Stomach (tissue), 9 donors: ENCODE measurements around the gene ENPP1. TPM values are rescaled to one million over a fixed set of nuclear protein-coding genes. Genes with fewer than 3 reads are reported as not detected.

Source experiments
- DNase-seq, 2 donors: peaks; one replicate each; pipeline versions ENCODE4 v3.0.0 to v3.0.0-alpha.2; 2013 to 2019
- H3K27ac ChIP-seq, 5 donors: fragments of 200-600 bp in 4 of 5; sonication (generic) in 4 of 5; one replicate each; pipeline ENCODE4 v1.5.1; 2013 to 2019; ENCODE audit warnings: mild to moderate bottlenecking in 1 of 5, moderate library complexity in 1 of 5
- H3K27me3 ChIP-seq, 3 donors: fragments of 200-600 bp; sonication (generic); one replicate each; pipeline ENCODE4 v1.5.1; 2017 to 2019; ENCODE audit warnings: mixed run types in 1 of 3
- H3K36me3 ChIP-seq, 4 donors: fragments of 200-600 bp; sonication (generic); 1 replicate in 3 of 4; 2 replicates in 1 of 4; pipeline ENCODE4 v1.5.1; 2016 to 2019
- H3K4me1 ChIP-seq, 4 donors: fragments of 200-600 bp; sonication (generic); one replicate each; pipeline ENCODE4 v1.5.1; 2016 to 2019
- H3K4me3 ChIP-seq, 4 donors: fragments of 200-600 bp; sonication (generic) in 3 of 4; one replicate each; pipeline ENCODE4 v1.5.1; 2016 to 2019; ENCODE audit warnings: mild to moderate bottlenecking in 1 of 4
- H3K9me3 ChIP-seq, 4 donors: fragments of 200-600 bp; sonication (generic); one replicate each; pipeline ENCODE4 v1.5.1; 2016 to 2019
- CTCF ChIP-seq, 7 experiments: fragments of 450-650 bp in 4 of 7; fragments of 200-600 bp in 3 of 7; sonication (generic) in 3 of 7; IDR thresholded peaks; one replicate each; pipeline ENCODE4 v1.5.1; 2016 to 2019; ENCODE audit warnings: antibody characterized with exemption in 7 of 7, control low read depth in 2 of 7, mild to moderate bottlenecking in 1 of 7
- EP300 ChIP-seq: sonication (generic); formaldehyde crosslinking; IDR thresholded peaks from one replicate; pipeline ENCODE4 v1.6.1; 2017; ENCODE audit warnings: antibody characterized with exemption
- POLR2A ChIP-seq, 4 donors: fragments of 450-650 bp; IDR thresholded peaks; one replicate each; pipeline ENCODE4 v1.6.1; 2016; ENCODE audit warnings: antibody characterized with exemption in 4 of 4, control low read depth in 2 of 4, mild to moderate bottlenecking in 1 of 4, moderate library complexity in 1 of 4
- POLR2AphosphoS5 ChIP-seq, 3 donors: sonication (generic); formaldehyde crosslinking; IDR thresholded peaks; one replicate each; pipeline ENCODE4 v1.6.1; 2016; ENCODE audit warnings: antibody characterized with exemption in 3 of 3
- WGBS, 5 donors: extraction: QIAGEN DNeasy Blood & Tissue Kit in 3 of 5; methylation state at CpG; one replicate each; pipeline versions ENCODE4 v1.1.5 to v1.1.7; 2013 to 2018; 5-methylcytosine and 5-hydroxymethylcytosine counted together
- intact Hi-C: fragments of 100-400 bp; cut with DNase I; formaldehyde crosslinking; loops from one replicate; pipeline ENCODE4 v1.15.1; 2023; ENCODE audit warnings: low total_unique reads
- polyA plus RNA-seq, 3 donors: library from polyadenylated mRNA; stranded (reverse); fragments of 200-250 nt; gene quantifications; one replicate each; pipeline ENCODE4 v1.2.3, GENCODE V29; 2013
- total RNA-seq, 5 donors: library from RNA; depleted of rRNA; stranded (reverse); fragments of >200 nt; gene quantifications; one replicate each; pipeline versions ENCODE4 v1.1.0 to v1.2.3, GENCODE V29; 2014 to 2016
- donor health status: healthy with polysubstance abuse.
- donor health status: Bipolar disorder and iron deficiency.
- donor health status: healthy.

The ENPP1 gene
- total and polyA plus RNA-seq, 8 donors = 0.31 to 42.0 (median 7.0) TPM

DNA sequence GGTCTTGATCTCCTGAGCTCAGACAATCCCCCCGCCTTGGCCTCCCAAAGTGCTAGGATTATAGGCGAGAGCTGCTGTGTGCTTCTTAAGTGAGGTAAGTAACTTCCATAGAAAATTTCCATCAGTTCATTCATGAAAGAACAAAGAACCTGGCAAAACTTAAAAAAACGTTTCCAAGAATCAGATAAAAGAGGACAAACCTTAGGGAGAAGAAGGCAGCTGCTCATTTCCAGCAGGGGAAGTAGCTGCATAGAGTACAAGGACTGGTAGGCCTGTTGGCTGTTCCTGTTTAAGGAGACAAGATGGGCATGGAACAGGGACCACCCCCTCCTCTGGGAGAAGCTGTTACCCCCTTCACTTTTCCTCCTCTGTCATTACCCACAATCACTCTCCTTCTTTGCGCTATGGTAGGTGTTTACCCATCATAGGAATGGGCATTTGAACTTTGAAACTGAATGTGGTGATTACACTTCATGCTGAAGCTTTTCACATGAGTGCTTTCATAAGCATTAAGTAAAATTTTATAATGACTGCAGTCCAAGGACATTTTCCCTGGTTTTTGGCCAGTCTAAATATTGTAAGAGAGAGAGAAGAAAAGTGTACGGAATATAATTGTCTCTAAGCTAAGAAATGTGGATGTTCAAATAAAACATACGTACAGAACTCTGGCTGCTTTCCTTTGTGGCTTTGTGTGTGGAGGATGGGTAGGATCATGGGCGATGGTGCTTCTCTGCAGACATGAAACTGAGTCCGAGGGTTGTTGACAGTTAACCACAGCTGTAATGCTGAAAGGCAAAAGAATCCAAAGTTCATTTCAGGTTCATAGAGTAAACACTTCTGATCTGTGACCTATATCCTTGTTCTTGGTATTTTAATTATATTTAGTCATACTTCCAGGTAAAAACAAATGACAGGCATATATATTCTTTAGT, 86.9 kb downstream of the ENPP1 start:
- no peaks in the 10 kb centered on the region for H3K27me3 ChIP-seq
- H3K36me3 ChIP-seq = peaks cover 0 to 10% (median 5%) of the 10 kb centered on the region in 4 donors
- TF ChIP-seq POLR2A (IDR thresholded peaks at IDR 0.05) (no peak), CTCF (IDR thresholded peaks at IDR 0.05) (no peak), POLR2AphosphoS5 (IDR thresholded peaks at IDR 0.05) (no peak), EP300 (no peak)
- H3K4me3 ChIP-seq = no peak overlapping the region
- DNase-seq = peak in 1 of 2 donors; percentile 69
- intact Hi-C loops = no loop called here
- peaks cover 0 to 12% (median 3%) of the 10 kb centered on the region in 4 donors for H3K4me1 ChIP-seq
- peak overlapping the region in 1 of 5 donors; percentile 24 for H3K27ac ChIP-seq
- peaks cover 0 to 18% (median 10%) of the 10 kb centered on the region in 4 donors for H3K9me3 ChIP-seq
- WGBS, 5 donors = 41 to 61% (median 46%) methylated on average over 8 of the region's 8 CpGs

DNA sequence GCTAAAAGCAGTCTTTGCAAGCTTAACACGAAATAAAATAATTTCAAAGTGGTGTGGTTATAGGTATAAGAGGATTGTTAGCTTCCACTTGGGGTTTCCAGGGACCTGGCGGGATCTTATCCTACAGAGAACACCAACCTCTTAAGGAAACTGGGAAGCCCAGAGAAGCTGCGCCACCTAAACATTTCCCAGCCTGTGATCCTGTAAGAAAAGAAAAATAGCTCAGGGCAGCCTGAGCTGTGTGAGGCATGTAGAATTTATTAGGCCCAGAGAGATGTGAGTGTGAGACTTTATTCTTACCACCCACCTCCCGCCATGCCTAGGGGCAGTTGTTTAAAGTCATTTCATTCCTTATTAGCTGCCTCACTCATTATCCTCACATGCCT, 89.2 kb downstream of the ENPP1 start:
- DNase-seq = no peak
- no peak overlapping the region for H3K27ac ChIP-seq
- WGBS, 5 donors = 90 to 95% (median 93%) methylated on average over 4 of the region's 4 CpGs
- H3K4me3 ChIP-seq = no peak overlapping the region
- TF ChIP-seq POLR2A (IDR thresholded peaks at IDR 0.05) = no peak
- no peak for TF ChIP-seq POLR2AphosphoS5 (IDR thresholded peaks at IDR 0.05)
- TF ChIP-seq EP300 = no peak
- TF ChIP-seq CTCF (IDR thresholded peaks at IDR 0.05) = no peak
- intact Hi-C loops = no loop called here
- H3K9me3 ChIP-seq = peaks cover 0 to 18% (median 10%) of the 10 kb centered on the region in 4 donors
- H3K36me3 ChIP-seq = no peaks in the 10 kb centered on the region
- H3K4me1 ChIP-seq = peaks cover 0 to 12% (median 3%) of the 10 kb centered on the region in 4 donors
- no peaks in the 10 kb centered on the region for H3K27me3 ChIP-seq

GRCh38 chr6:131897621-131898020, 89.8 kb downstream of the ENPP1 start:
- DNase-seq = no peak
- intact Hi-C loops = no loop called here

DNA sequence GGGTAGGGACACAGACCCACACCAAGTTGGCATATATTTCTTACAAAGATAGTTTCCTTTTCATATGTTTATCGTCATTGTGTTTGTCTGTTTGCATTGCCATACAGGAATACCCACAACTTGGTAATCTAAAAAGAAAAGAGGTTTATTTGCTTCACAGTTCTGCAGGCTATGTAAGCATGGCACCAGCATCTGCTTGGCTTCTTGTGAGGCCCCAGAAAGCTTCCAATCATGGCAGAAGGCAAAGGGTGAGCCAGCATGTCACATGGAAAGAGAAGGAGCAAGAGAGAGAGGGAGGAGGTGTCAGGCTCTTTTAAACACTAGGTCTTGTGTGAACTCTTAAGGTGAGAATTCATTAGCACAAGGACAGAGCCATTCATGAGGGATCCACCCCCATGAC, 90.9 kb downstream of the ENPP1 start:
- Histone ChIP-seq H3K4me3 (no peak overlapping the region), H3K27ac (no peak overlapping the region), H3K36me3 (no peaks in the 10 kb centered on the region), H3K9me3 (peaks cover 0 to 18% (median 10%) of the 10 kb centered on the region in 4 donors), H3K4me1 (peaks cover 0 to 12% (median 3%) of the 10 kb centered on the region in 4 donors), H3K27me3 (no peaks in the 10 kb centered on the region)
- no peak for DNase-seq
- WGBS, 5 donors = 79 to 94% (median 87%) methylated on average over 1 of the region's 1 CpG
- intact Hi-C loops = no loop called here
- TF ChIP-seq POLR2AphosphoS5 (IDR thresholded peaks at IDR 0.05) = no peak
- no peak for TF ChIP-seq POLR2A (IDR thresholded peaks at IDR 0.05)
- TF ChIP-seq CTCF (IDR thresholded peaks at IDR 0.05) = no peak
- TF ChIP-seq EP300 = no peak

More at GRCh38 chr6:131897621-131898020, 89.8 kb downstream of the ENPP1 start:
- no peak overlapping the region for H3K4me3 ChIP-seq
- no peak overlapping the region for H3K27ac ChIP-seq
- H3K27me3 ChIP-seq = no peaks in the 10 kb centered on the region
- H3K36me3 ChIP-seq = no peaks in the 10 kb centered on the region
- no peak for TF ChIP-seq CTCF (IDR thresholded peaks at IDR 0.05)
- TF ChIP-seq POLR2A (IDR thresholded peaks at IDR 0.05) = no peak
- TF ChIP-seq EP300 = no peak
- TF ChIP-seq POLR2AphosphoS5 (IDR thresholded peaks at IDR 0.05) = no peak
- peaks cover 0 to 18% (median 10%) of the 10 kb centered on the region in 4 donors for H3K9me3 ChIP-seq
- H3K4me1 ChIP-seq = peaks cover 0 to 12% (median 3%) of the 10 kb centered on the region in 4 donors
